GM23338 (cell line): ENCODE measurements around the gene MEMO1. TPM values are rescaled to one million over a fixed set of nuclear protein-coding genes. Genes with fewer than 3 reads are reported as not detected.

Source experiments
- CREB1 ChIP-seq: fragments of 250-450 bp; sonication (Bioruptor Pico); IDR thresholded peaks from 2 replicates; pipeline ENCODE4 v1.5.0; 2020; ENCODE audit warnings: low read depth, mild to moderate bottlenecking, moderate library complexity
- ETS1 ChIP-seq: IDR thresholded peaks from 2 replicates; pipeline ENCODE4 v1.6.1; 2016; ENCODE audit warnings: antibody characterized with exemption
- EZH2phosphoT487 ChIP-seq: fragments of 200-600 bp; sonication (generic); IDR thresholded peaks from one replicate; pipeline ENCODE4 v1.8.1; 2018; ENCODE audit warnings: antibody characterized with exemption; ENCODE audit not compliant: unreplicated experiment
- NANOG ChIP-seq: IDR thresholded peaks from 2 replicates; pipeline ENCODE4 v1.6.1; 2016; ENCODE audit warnings: antibody characterized with exemption, borderline replicate concordance
- REST ChIP-seq: IDR thresholded peaks from one replicate; pipeline ENCODE4 v1.6.1; 2018; ENCODE audit warnings: antibody characterized with exemption; ENCODE audit not compliant: unreplicated experiment
- ZNF114 ChIP-seq: fragments of 250-450 bp; sonication (Bioruptor Pico); IDR thresholded peaks from 2 replicates; pipeline ENCODE4 v1.5.0; 2020; ENCODE audit warnings: mild to moderate bottlenecking, moderate library complexity
- ZNF331 ChIP-seq: fragments of 250-450 bp; sonication (Bioruptor Pico); IDR thresholded peaks from 2 replicates; pipeline ENCODE4 v1.5.0; 2020; ENCODE audit warnings: low read depth, mild to moderate bottlenecking, moderate library complexity
- polyA plus RNA-seq: library from polyadenylated mRNA; unstranded; fragments of >200 nt; fragmentation: Nextera tagmentation; extraction: Ambion mirVana; gene quantifications from 2 replicates; pipeline ENCODE4 v1.2.1, GENCODE V29; 2016
- total RNA-seq: library from RNA; depleted of rRNA; stranded (reverse); fragments of >200 nt; shearing (Covaris generic); gene quantifications from 2 replicates; pipeline ENCODE4 v1.2.3, GENCODE V29; 2014
- TF ChIP-seq, protein P1 (sequence below): fragments of 250-450 bp; sonication (Bioruptor Pico); IDR thresholded peaks from 2 replicates; pipeline ENCODE4 v1.5.0; 2020; ENCODE audit warnings: mild to moderate bottlenecking, moderate library complexity

MEMO1 gene
- total and polyA plus RNA-seq, 2 experiments from 2014 or later: 39.1 to 67.0 TPM

DNA sequence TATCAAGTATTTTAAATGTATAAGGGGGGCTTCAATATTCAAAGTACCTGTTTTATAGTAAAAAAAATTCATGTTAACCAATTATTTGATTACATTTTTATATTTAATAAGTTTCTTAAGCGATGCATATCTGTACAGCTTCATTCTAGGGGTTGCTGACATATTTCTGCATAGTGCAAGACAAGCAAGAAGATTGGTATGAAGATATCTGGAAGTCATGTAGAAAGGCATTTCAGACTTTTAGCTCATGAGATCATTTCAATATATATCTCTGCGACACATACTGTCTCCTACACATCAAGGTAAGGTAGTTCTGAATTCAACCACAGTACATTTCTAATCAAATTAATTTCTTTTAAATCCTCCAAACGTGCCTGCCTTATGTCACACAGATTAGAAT is 73.1 kb downstream of the MEMO1 start (continued):
- TF ChIP-seq, protein P1, sequence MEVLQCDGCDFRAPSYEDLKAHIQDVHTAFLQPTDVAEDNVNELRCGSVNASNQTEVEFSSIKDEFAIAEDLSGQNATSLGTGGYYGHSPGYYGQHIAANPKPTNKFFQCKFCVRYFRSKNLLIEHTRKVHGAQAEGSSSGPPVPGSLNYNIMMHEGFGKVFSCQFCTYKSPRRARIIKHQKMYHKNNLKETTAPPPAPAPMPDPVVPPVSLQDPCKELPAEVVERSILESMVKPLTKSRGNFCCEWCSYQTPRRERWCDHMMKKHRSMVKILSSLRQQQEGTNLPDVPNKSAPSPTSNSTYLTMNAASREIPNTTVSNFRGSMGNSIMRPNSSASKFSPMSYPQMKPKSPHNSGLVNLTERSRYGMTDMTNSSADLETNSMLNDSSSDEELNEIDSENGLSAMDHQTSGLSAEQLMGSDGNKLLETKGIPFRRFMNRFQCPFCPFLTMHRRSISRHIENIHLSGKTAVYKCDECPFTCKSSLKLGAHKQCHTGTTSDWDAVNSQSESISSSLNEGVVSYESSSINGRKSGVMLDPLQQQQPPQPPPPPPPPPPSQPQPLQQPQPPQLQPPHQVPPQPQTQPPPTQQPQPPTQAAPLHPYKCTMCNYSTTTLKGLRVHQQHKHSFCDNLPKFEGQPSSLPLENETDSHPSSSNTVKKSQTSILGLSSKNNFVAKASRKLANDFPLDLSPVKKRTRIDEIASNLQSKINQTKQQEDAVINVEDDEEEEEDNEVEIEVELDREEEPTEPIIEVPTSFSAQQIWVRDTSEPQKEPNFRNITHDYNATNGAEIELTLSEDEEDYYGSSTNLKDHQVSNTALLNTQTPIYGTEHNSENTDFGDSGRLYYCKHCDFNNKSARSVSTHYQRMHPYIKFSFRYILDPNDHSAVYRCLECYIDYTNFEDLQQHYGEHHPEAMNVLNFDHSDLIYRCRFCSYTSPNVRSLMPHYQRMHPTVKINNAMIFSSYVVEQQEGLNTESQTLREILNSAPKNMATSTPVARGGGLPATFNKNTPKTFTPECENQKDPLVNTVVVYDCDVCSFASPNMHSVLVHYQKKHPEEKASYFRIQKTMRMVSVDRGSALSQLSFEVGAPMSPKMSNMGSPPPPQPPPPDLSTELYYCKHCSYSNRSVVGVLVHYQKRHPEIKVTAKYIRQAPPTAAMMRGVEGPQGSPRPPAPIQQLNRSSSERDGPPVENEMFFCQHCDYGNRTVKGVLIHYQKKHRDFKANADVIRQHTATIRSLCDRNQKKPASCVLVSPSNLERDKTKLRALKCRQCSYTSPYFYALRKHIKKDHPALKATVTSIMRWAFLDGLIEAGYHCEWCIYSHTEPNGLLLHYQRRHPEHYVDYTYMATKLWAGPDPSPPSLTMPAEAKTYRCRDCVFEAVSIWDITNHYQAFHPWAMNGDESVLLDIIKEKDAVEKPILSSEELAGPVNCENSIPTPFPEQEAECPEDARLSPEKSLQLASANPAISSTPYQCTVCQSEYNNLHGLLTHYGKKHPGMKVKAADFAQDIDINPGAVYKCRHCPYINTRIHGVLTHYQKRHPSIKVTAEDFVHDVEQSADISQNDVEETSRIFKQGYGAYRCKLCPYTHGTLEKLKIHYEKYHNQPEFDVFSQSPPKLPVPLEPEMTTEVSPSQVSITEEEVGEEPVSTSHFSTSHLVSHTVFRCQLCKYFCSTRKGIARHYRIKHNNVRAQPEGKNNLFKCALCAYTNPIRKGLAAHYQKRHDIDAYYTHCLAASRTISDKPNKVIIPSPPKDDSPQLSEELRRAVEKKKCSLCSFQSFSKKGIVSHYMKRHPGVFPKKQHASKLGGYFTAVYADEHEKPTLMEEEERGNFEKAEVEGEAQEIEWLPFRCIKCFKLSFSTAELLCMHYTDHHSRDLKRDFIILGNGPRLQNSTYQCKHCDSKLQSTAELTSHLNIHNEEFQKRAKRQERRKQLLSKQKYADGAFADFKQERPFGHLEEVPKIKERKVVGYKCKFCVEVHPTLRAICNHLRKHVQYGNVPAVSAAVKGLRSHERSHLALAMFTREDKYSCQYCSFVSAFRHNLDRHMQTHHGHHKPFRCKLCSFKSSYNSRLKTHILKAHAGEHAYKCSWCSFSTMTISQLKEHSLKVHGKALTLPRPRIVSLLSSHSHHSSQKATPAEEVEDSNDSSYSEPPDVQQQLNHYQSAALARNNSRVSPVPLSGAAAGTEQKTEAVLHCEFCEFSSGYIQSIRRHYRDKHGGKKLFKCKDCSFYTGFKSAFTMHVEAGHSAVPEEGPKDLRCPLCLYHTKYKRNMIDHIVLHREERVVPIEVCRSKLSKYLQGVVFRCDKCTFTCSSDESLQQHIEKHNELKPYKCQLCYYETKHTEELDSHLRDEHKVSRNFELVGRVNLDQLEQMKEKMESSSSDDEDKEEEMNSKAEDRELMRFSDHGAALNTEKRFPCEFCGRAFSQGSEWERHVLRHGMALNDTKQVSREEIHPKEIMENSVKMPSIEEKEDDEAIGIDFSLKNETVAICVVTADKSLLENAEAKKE (CRISPR knock-in tag): no peak
- TF ChIP-seq ETS1: no peak
- no peak for TF ChIP-seq REST
- TF ChIP-seq NANOG: no peak
- no peak for TF ChIP-seq CREB1
- no peak for TF ChIP-seq ZNF114 (CRISPR knock-in tag)
- no peak for TF ChIP-seq EZH2phosphoT487
- no peak for TF ChIP-seq ZNF331 (CRISPR knock-in tag)
